ENCODE measurements around the gene ZFYVE9. TPM values are rescaled to one million over a fixed set of nuclear protein-coding genes. Genes with fewer than 3 reads are reported as not detected.

ZFYVE9 gene
- total RNA-seq, 1 experiment from 2014 or later = 14.2 TPM

DNA sequence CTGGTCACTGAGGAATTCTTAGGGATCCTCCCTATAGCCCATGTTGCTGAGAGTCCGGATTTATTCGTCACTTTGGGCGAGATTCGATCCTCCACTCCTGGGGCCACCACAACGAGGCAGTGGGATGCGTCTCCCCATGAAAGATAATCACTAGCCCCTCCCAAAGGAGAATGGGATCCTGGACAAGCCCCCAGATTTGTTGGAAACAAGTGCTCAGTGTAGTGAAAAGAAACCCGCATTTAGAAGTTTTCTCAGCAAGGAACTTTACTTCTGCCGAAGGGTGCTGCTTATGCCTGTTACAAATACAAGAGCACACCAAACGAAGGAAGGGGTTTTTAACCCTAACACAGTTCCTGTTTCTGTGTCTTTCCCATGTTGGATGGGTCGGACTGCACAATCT lies 83.3 kb downstream of the ZFYVE9 start:
- Histone ChIP-seq H3K9ac (ENCODE audit: low read length) (no peak overlapping the region), H3K36me3 (ENCODE audit: control insufficient read depth in 1 of 2, insufficient read depth in 2 of 2, low read length in 2 of 2) (no peaks in the 10 kb centered on the region), H4K20me1 (ENCODE audit: insufficient read depth) (no peaks in the 10 kb centered on the region), H3K79me2 (ENCODE audit: insufficient read depth, low read length) (no peaks in the 10 kb centered on the region; the same call in 1 of the 2 replicates), H3K27ac (ENCODE audit: low read depth, low read length) (no peak overlapping the region), H2AFZ (ENCODE audit: low read depth, low read length, poor library complexity, severe bottlenecking) (no peak overlapping the region), H3K4me1 (ENCODE audit: control insufficient read depth in 1 of 2, insufficient read depth in 2 of 2, low read length in 2 of 2) (no peaks in the 10 kb centered on the region), H3K4me3 (replicated peaks in 1 of 2; ENCODE audit: low read depth in 1 of 2, low read length in 2 of 2) (no peak overlapping the region), H3K4me2 (ENCODE audit: low read length) (no peak overlapping the region), H3K9me3 (ENCODE audit: control insufficient read depth in 1 of 2, insufficient read depth in 1 of 2, low read depth in 1 of 2, low read length in 2 of 2) (no peaks in the 10 kb centered on the region), H3K27me3 (ENCODE audit: insufficient read depth, low read length) (no peaks in the 10 kb centered on the region), H3K9me2 (ENCODE audit: insufficient read depth) (no peaks in the 10 kb centered on the region)
- CTCF ChIA-PET = no interaction called here
- no TSS peak for BruUV-seq (replicated peaks)
- DNase-seq (ENCODE audit: low read depth, low spot score) (no peak), ATAC-seq (no peak)
- intact Hi-C loops (cut with micrococcal nuclease) = no loop called here
- TF ChIP-seq, protein P1, sequence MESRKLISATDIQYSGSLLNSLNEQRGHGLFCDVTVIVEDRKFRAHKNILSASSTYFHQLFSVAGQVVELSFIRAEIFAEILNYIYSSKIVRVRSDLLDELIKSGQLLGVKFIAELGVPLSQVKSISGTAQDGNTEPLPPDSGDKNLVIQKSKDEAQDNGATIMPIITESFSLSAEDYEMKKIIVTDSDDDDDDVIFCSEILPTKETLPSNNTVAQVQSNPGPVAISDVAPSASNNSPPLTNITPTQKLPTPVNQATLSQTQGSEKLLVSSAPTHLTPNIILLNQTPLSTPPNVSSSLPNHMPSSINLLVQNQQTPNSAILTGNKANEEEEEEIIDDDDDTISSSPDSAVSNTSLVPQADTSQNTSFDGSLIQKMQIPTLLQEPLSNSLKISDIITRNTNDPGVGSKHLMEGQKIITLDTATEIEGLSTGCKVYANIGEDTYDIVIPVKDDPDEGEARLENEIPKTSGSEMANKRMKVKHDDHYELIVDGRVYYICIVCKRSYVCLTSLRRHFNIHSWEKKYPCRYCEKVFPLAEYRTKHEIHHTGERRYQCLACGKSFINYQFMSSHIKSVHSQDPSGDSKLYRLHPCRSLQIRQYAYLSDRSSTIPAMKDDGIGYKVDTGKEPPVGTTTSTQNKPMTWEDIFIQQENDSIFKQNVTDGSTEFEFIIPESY (IDR thresholded peaks at IDR 0.05; ENCODE audit: extremely low read depth, insufficient replicate concordance, low read length) = no peak
- TF ChIP-seq JUND (IDR thresholded peaks at IDR 0.05) = no peak
- TF ChIP-seq ZFX (IDR thresholded peaks at IDR 0.05) = no peak
- TF ChIP-seq CBX3 (IDR thresholded peaks at IDR 0.05; ENCODE audit: low read depth) = no peak
- TF ChIP-seq CTCF (IDR thresholded peaks at IDR 0.05 in 2 of 3, conservative IDR thresholded peaks at IDR 0.05 in 1 of 3; ENCODE audit: borderline replicate concordance in 1 of 3, insufficient read depth in 1 of 3, low read depth in 2 of 3, low read length in 2 of 3) = no peak
- TF ChIP-seq, protein P2, sequence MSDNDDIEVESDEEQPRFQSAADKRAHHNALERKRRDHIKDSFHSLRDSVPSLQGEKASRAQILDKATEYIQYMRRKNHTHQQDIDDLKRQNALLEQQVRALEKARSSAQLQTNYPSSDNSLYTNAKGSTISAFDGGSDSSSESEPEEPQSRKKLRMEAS (IDR thresholded peaks at IDR 0.05) = no peak
- TF ChIP-seq SIN3A (IDR thresholded peaks at IDR 0.05; ENCODE audit: low read depth) = no peak
- POLR2A ChIA-PET = no interaction called here
- RAD21 ChIA-PET (ENCODE audit: low non-redundant PET in 1 of 2, low total read pairs in 2 of 2, uncharacterized antibody in 2 of 2, unreplicated experiment in 2 of 2) = no interaction called here

Measured in HCT116 (cell line).